Fibroblast of lung (primary cell): ENCODE results near the gene TSPAN33. TPM values are rescaled to one million over a fixed set of nuclear protein-coding genes. Genes with fewer than 3 reads are reported as not detected.

ENCODE experiments used
- DNase-seq, 2 donors: peaks; one replicate each; pipeline versions ENCODE4 v3.0.0 to v3.0.0-alpha.2; 2010; ENCODE audit warnings: low read depth in 2 of 2
- H2AFZ ChIP-seq: 2 replicates; pipeline ENCODE4 v1.5.1; 2012; ENCODE audit warnings: low read length, control low read depth, inconsistent platforms
- H3K27ac ChIP-seq: 2 replicates; pipeline ENCODE4 v1.5.1; 2011; ENCODE audit warnings: low read length, control low read depth; ENCODE audit not compliant: insufficient read depth
- H3K27me3 ChIP-seq: 2 replicates; pipeline ENCODE4 v1.5.1; 2011; ENCODE audit warnings: mild to moderate bottlenecking, low read length; ENCODE audit not compliant: control insufficient read depth, insufficient read depth
- H3K36me3 ChIP-seq: 2 replicates; pipeline ENCODE4 v1.5.1; 2011; ENCODE audit warnings: low read length; ENCODE audit not compliant: control insufficient read depth, insufficient read depth
- H3K4me1 ChIP-seq: 2 replicates; pipeline ENCODE4 v1.5.1; 2011; ENCODE audit warnings: low read length; ENCODE audit not compliant: control insufficient read depth, insufficient read depth; ENCODE audit errors: extremely low read depth
- H3K4me2 ChIP-seq: 2 replicates; pipeline ENCODE4 v1.5.1; 2011; ENCODE audit warnings: low read length, control low read depth; ENCODE audit not compliant: insufficient read depth; ENCODE audit errors: extremely low read depth
- H3K4me3 ChIP-seq, 4 experiments: fragments of 200-600 bp in 1 of 4; sonication (generic) in 1 of 4; replicated peaks in 1 of 4; 2 replicates each; pipeline ENCODE4 v1.5.1; 2011 to 2016; ENCODE audit warnings: low read length in 4 of 4, low read depth in 3 of 4, mild to moderate bottlenecking in 3 of 4, control low read depth in 2 of 4, inconsistent platforms in 1 of 4, mixed read lengths in 1 of 4; ENCODE audit not compliant: insufficient read depth in 1 of 4; ENCODE audit errors: control extremely low read depth in 1 of 4
- H3K79me2 ChIP-seq: 2 replicates; pipeline ENCODE4 v1.5.1; 2012; ENCODE audit warnings: mild to moderate bottlenecking, low read length, inconsistent platforms; ENCODE audit not compliant: control insufficient read depth, insufficient read depth
- H3K9ac ChIP-seq: 2 replicates; pipeline ENCODE4 v1.5.1; 2011; ENCODE audit warnings: mild to moderate bottlenecking, low read length, control low read depth; ENCODE audit not compliant: insufficient read depth
- H3K9me3 ChIP-seq: 2 replicates; pipeline ENCODE4 v1.5.1; 2012; ENCODE audit warnings: low read depth, low read length; ENCODE audit not compliant: control insufficient read depth, insufficient read depth
- H4K20me1 ChIP-seq: 2 replicates; pipeline ENCODE4 v1.5.1; 2011; ENCODE audit warnings: low read length; ENCODE audit not compliant: control insufficient read depth, insufficient read depth; ENCODE audit errors: extremely low read depth
- CTCF ChIP-seq, 2 donors: IDR thresholded peaks in 1 of 2; conservative IDR thresholded peaks in 1 of 2; 1 replicate in 1 of 2; 2 replicates in 1 of 2; pipeline ENCODE4 v1.5.1; 2011 to 2012; ENCODE audit warnings: low read length in 2 of 2, control low read depth in 1 of 2, inconsistent platforms in 1 of 2, low read depth in 1 of 2, mild to moderate bottlenecking in 1 of 2
- EZH2 ChIP-seq: IDR thresholded peaks from 2 replicates; pipeline ENCODE4 v1.5.1; 2012; ENCODE audit warnings: low read length, control low read depth, mild to moderate bottlenecking; ENCODE audit errors: missing control alignments
- polyA minus RNA-seq: library from RNA; depleted of rRNA, polyadenylated mRNA; stranded (reverse); fragments of >200 nt; gene quantifications from 2 replicates; pipeline ENCODE4 v1.2.3, GENCODE V29; 2011; ENCODE audit warnings: low replicate concordance
- polyA plus RNA-seq, 2 donors: library from polyadenylated mRNA; depleted of rRNA in 1 of 2; stranded (reverse) in 1 of 2; unstranded in 1 of 2; fragments of >200 nt; gene quantifications; 2 replicates each; pipeline ENCODE4 v1.2.1, GENCODE V29; 2011 to 2012; ENCODE audit warnings: missing spikeins in 1 of 2
- total RNA-seq: library from RNA; depleted of rRNA; stranded (reverse); fragments of >200 nt; gene quantifications from 2 replicates; pipeline ENCODE4 v1.2.1, GENCODE V29; 2014

The TSPAN33 gene, protein sequence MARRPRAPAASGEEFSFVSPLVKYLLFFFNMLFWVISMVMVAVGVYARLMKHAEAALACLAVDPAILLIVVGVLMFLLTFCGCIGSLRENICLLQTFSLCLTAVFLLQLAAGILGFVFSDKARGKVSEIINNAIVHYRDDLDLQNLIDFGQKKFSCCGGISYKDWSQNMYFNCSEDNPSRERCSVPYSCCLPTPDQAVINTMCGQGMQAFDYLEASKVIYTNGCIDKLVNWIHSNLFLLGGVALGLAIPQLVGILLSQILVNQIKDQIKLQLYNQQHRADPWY
- total RNA-seq (0.17 and 0.77 TPM in 2 replicates), polyA plus RNA-seq (0.25 and 0.36 TPM in 2 replicates), polyA minus RNA-seq (not detected in 2 replicates)
- 0.21 and 0.33 TPM in 2 replicates for polyA plus RNA-seq (2012)

DNA sequence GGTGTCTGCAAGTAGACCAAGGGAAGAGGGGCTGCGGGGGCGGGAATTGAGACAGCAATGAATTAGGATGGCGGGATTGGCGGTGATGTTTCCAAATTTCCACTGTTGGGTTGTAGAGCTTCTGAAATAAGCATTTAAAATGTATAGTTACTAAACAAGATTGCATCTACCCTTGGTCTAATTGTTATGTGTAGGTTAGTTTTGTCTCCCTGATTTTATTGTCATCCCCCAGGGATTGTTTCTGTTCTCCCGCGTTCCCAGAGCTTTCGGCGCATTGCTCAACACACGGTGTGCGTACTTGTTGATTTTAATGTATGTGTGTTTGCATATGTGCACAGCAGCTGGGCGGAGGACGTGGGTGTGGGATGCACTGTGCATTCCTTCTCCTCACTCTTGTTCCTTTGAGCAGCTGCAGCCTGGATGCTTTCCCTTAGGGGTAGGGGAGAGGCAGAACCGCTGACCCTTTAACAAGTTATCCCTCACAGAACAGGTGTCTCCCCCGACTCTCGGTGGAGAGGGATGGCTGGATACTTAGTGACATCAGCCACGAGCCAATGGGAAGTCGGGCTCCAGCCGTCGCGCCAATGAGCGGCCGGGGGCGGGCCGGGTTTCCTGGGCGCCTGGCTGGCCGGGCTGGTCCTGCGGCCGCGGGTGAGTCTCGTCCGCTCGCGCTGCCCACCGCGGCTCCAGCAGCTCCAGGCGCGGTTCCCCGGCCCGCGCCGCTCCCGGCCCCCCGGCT is at the start of gene TSPAN33:
TSS of gene TSPAN33 (plus strand) at position 613 of the 739 bp plus-strand sequence. CDS start 274 bp downstream, outside the sequence.
- no peaks in the 10 kb centered on the region for H3K36me3 ChIP-seq
- H3K27ac ChIP-seq, result no peak within 1 kb of the TSS
- peak within 1 kb of the TSS; percentile 55 for H2AFZ ChIP-seq
- H4K20me1 ChIP-seq, result no peaks in the 10 kb centered on the region
- peak within 1 kb of the TSS; percentile 16 for H3K9ac ChIP-seq
- no peaks in the 10 kb centered on the region for H3K4me1 ChIP-seq
- H3K79me2 ChIP-seq, result no peaks in the 10 kb centered on the region
- TF ChIP-seq EZH2 (no peak), CTCF (conservative IDR thresholded peaks at IDR 0.05 in 1 of 2, IDR thresholded peaks at IDR 0.05 in 1 of 2; ENCODE audit: low read depth in 1 of 2, low read length in 2 of 2) (no peak)
- DNase-seq, result peak; percentile 55 to 69
- peak within 1 kb of the TSS; percentile 83 for H3K4me2 ChIP-seq
- peaks cover 36% of the 10 kb centered on the region for H3K27me3 ChIP-seq
- no peaks in the 10 kb centered on the region for H3K9me3 ChIP-seq
- H3K4me3 ChIP-seq, result peak within 1 kb of the TSS in 3 of 4 experiments; percentile 28 to 54 (median 53)

- Histone ChIP-seq H3K79me2 (no peaks in the 10 kb centered on the region), H3K27me3 (peaks cover 3% of the 10 kb centered on the region), H3K4me2 (no peak overlapping the region), H3K9me3 (no peaks in the 10 kb centered on the region), H4K20me1 (no peaks in the 10 kb centered on the region), H3K4me1 (no peaks in the 10 kb centered on the region), H2AFZ (no peak overlapping the region), H3K27ac (no peak overlapping the region), H3K4me3 (no peak overlapping the region), H3K9ac (no peak overlapping the region), H3K36me3 (no peaks in the 10 kb centered on the region)
- no peak for DNase-seq
- TF ChIP-seq EZH2, result no peak
- TF ChIP-seq CTCF (conservative IDR thresholded peaks at IDR 0.05 in 1 of 2, IDR thresholded peaks at IDR 0.05 in 1 of 2; ENCODE audit: low read depth in 1 of 2, low read length in 2 of 2), result no peak
Observed at GRCh38 chr7:129095258-129095657, 49.2 kb upstream of the TSPAN33 start.

DNA sequence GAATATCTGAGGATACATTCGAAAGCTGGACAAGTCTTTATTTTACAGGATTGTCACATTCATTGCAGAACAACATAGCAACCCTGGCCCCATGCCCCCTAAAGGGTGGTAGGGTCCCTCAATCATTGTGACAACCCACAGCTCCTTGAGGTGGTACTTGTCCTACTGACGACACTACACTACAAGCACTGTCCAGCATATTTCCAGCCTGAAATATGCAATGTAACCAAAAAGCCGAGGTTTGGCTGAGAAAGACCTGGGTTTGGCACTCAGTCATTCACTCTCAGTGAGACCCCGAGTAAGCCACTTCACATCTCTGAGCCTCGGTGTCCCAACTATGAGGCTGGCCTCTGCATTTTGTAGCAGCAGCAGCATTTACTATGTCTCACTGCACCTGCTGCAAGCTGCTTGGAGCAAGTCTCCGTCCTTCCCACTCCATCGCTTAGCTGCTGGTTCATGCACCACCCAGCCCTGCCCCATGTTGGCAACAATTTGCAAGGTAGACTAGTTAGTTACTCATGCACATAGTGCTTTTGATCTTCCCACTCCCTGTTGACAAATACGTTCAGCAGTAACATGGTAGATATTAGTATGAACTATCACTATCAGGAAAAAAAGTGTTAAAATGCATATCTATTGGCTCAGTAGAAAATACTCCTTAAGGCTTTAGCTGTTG is 46.0 kb upstream of the TSPAN33 start:
- Histone ChIP-seq H3K9ac (no peak overlapping the region), H3K4me2 (no peak overlapping the region), H3K9me3 (no peaks in the 10 kb centered on the region), H3K4me1 (no peaks in the 10 kb centered on the region), H3K27ac (no peak overlapping the region), H4K20me1 (no peaks in the 10 kb centered on the region), H3K27me3 (peaks cover 6% of the 10 kb centered on the region), H3K4me3 (no peak overlapping the region), H3K79me2 (no peaks in the 10 kb centered on the region), H2AFZ (no peak overlapping the region), H3K36me3 (no peaks in the 10 kb centered on the region)
- DNase-seq, result no peak
- no peak for TF ChIP-seq CTCF (conservative IDR thresholded peaks at IDR 0.05 in 1 of 2, IDR thresholded peaks at IDR 0.05 in 1 of 2; ENCODE audit: low read depth in 1 of 2, low read length in 2 of 2)
- TF ChIP-seq EZH2, result no peak
